Measurements from ENCODE around the gene CFDP1.

The CFDP1 gene

GRCh38 chr16:75323198-75323597 is 110.1 kb downstream of the CFDP1 start:
- H3K9me2 ChIP-seq (replicated peaks; ENCODE audit: low read depth, low read length) = no peaks in the 10 kb centered on the region
- H3K4me2 ChIP-seq (ENCODE audit: low read depth, low read length, poor library complexity, severe bottlenecking) = no peak overlapping the region
- H3K79me2 ChIP-seq (ENCODE audit: insufficient read depth, low read length) = no peaks in the 10 kb centered on the region
- H3K27me3 ChIP-seq (ENCODE audit: insufficient read depth, low read length, poor library complexity, severe bottlenecking) = peaks cover 18% of the 10 kb centered on the region
- H3K4me3 ChIP-seq (ENCODE audit: low read length, poor library complexity, severe bottlenecking) = no peak overlapping the region
- H2AFZ ChIP-seq (ENCODE audit: low read length) = no peak overlapping the region
- no peaks in the 10 kb centered on the region for H3K9me3 ChIP-seq (ENCODE audit: insufficient read depth, low read depth, low read length)
- H3K36me3 ChIP-seq (ENCODE audit: insufficient read depth, low read length) = no peaks in the 10 kb centered on the region
- peaks cover 13% of the 10 kb centered on the region for H3K4me1 ChIP-seq (ENCODE audit: insufficient read depth, low read length, poor library complexity, severe bottlenecking)
- H4K20me1 ChIP-seq (ENCODE audit: insufficient read depth, low read length, poor library complexity, severe bottlenecking) = peaks cover 5% of the 10 kb centered on the region
- no peaks in the 10 kb centered on the region for H3F3A ChIP-seq (ENCODE audit: low read depth)
- H3K9ac ChIP-seq (ENCODE audit: low read depth, low read length, poor library complexity, severe bottlenecking) = no peak overlapping the region
- TF ChIP-seq CTCF (conservative IDR thresholded peaks at IDR 0.05; ENCODE audit: low read length) (no peak), EZH2phosphoT487 (IDR thresholded peaks at IDR 0.05; ENCODE audit: borderline replicate concordance) (no peak)

GRCh38 chr16:75322740-75323139 is 110.6 kb downstream of the CFDP1 start:
- no peak overlapping the region for H3K9ac ChIP-seq (ENCODE audit: low read depth, low read length, poor library complexity, severe bottlenecking)
- no peaks in the 10 kb centered on the region for H3K9me3 ChIP-seq (ENCODE audit: insufficient read depth, low read depth, low read length)
- no peak overlapping the region for H3K4me2 ChIP-seq (ENCODE audit: low read depth, low read length, poor library complexity, severe bottlenecking)
- no peak overlapping the region for H2AFZ ChIP-seq (ENCODE audit: low read length)
- H3K4me1 ChIP-seq (ENCODE audit: insufficient read depth, low read length, poor library complexity, severe bottlenecking) = peaks cover 13% of the 10 kb centered on the region
- H3K36me3 ChIP-seq (ENCODE audit: insufficient read depth, low read length) = no peaks in the 10 kb centered on the region
- H3K27me3 ChIP-seq (ENCODE audit: insufficient read depth, low read length, poor library complexity, severe bottlenecking) = peaks cover 19% of the 10 kb centered on the region
- H3K9me2 ChIP-seq (replicated peaks; ENCODE audit: low read depth, low read length) = no peaks in the 10 kb centered on the region
- H4K20me1 ChIP-seq (ENCODE audit: insufficient read depth, low read length, poor library complexity, severe bottlenecking) = peaks cover 5% of the 10 kb centered on the region
- H3F3A ChIP-seq (ENCODE audit: low read depth) = no peaks in the 10 kb centered on the region
- H3K4me3 ChIP-seq (ENCODE audit: low read length, poor library complexity, severe bottlenecking) = no peak overlapping the region
- no peaks in the 10 kb centered on the region for H3K79me2 ChIP-seq (ENCODE audit: insufficient read depth, low read length)
- TF ChIP-seq CTCF (conservative IDR thresholded peaks at IDR 0.05; ENCODE audit: low read length) (no peak), EZH2phosphoT487 (IDR thresholded peaks at IDR 0.05; ENCODE audit: borderline replicate concordance) (no peak)

GRCh38 chr16:75320435-75320834 is 112.9 kb downstream of the CFDP1 start:
- H3K4me1 ChIP-seq (ENCODE audit: insufficient read depth, low read length, poor library complexity, severe bottlenecking) = peaks cover 13% of the 10 kb centered on the region
- H3K9me3 ChIP-seq (ENCODE audit: insufficient read depth, low read depth, low read length) = no peaks in the 10 kb centered on the region
- H3K4me2 ChIP-seq (ENCODE audit: low read depth, low read length, poor library complexity, severe bottlenecking) = no peak overlapping the region
- TF ChIP-seq CTCF (conservative IDR thresholded peaks at IDR 0.05; ENCODE audit: low read length) (0 out of 2 replicates have a peak, but pooled peaks have one; percentile 12), EZH2phosphoT487 (IDR thresholded peaks at IDR 0.05; ENCODE audit: borderline replicate concordance) (no peak)
- peaks cover 5% of the 10 kb centered on the region for H4K20me1 ChIP-seq (ENCODE audit: insufficient read depth, low read length, poor library complexity, severe bottlenecking)
- no peaks in the 10 kb centered on the region for H3K79me2 ChIP-seq (ENCODE audit: insufficient read depth, low read length)
- no peak overlapping the region for H3K9ac ChIP-seq (ENCODE audit: low read depth, low read length, poor library complexity, severe bottlenecking)
- no peaks in the 10 kb centered on the region for H3F3A ChIP-seq (ENCODE audit: low read depth)
- H2AFZ ChIP-seq (ENCODE audit: low read length) = no peak overlapping the region
- no peak overlapping the region for H3K4me3 ChIP-seq (ENCODE audit: low read length, poor library complexity, severe bottlenecking)
- H3K36me3 ChIP-seq (ENCODE audit: insufficient read depth, low read length) = no peaks in the 10 kb centered on the region
- H3K9me2 ChIP-seq (replicated peaks; ENCODE audit: low read depth, low read length) = no peaks in the 10 kb centered on the region
- peaks cover 19% of the 10 kb centered on the region for H3K27me3 ChIP-seq (ENCODE audit: insufficient read depth, low read length, poor library complexity, severe bottlenecking)

Measured in Loucy (cell line).